ENCODE results near the gene PIP4K2B.

DNA sequence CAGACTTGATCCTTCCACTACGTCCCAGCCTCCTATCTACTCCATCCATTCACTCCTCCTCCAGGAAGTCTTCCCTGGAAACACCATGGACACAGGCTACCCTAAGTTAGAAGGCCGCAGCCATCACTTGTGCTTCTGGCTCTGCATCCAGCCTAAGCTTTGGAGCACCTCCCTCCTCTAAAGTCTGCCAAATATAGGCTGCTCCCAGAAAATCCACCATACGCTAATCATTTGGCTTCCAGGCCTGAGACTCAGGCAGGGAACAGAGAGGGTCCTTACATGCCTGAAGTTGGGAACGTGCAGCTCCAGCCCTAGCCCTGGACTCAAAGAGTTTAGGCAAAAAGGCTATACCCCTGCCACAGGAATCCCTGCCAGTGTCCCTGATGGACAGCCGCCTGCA is 57.9 kb downstream of the PIP4K2B start:
- TF ChIP-seq, protein P1, sequence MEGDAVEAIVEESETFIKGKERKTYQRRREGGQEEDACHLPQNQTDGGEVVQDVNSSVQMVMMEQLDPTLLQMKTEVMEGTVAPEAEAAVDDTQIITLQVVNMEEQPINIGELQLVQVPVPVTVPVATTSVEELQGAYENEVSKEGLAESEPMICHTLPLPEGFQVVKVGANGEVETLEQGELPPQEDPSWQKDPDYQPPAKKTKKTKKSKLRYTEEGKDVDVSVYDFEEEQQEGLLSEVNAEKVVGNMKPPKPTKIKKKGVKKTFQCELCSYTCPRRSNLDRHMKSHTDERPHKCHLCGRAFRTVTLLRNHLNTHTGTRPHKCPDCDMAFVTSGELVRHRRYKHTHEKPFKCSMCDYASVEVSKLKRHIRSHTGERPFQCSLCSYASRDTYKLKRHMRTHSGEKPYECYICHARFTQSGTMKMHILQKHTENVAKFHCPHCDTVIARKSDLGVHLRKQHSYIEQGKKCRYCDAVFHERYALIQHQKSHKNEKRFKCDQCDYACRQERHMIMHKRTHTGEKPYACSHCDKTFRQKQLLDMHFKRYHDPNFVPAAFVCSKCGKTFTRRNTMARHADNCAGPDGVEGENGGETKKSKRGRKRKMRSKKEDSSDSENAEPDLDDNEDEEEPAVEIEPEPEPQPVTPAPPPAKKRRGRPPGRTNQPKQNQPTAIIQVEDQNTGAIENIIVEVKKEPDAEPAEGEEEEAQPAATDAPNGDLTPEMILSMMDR (IDR thresholded peaks at IDR 0.05), result no peak
- no peak for TF ChIP-seq POLR2A (IDR thresholded peaks at IDR 0.05)

Data from lower leg skin (tissue), 3 donors.